ENCODE results near the gene MTMR6. TPM values are rescaled to one million over a fixed set of nuclear protein-coding genes. Genes with fewer than 3 reads are reported as not detected.

The MTMR6 gene
- total RNA-seq, 4 donors from 2014 or later, result 17.5 to 25.1 (median 21.7) TPM

- ATAC-seq (no peak), DNase-seq (no peak)
- in situ Hi-C loops (cut with MboI; ENCODE audit: low sequenced_read_pairs in 4 of 4), result no loop called here
- H3K4me3 ChIP-seq, result no peak overlapping the region
- intact Hi-C loops (cut with DNase I; ENCODE audit: low total_unique reads), result no loop called here
- peaks cover 0 to 3% (median 0%) of the 10 kb centered on the region in 3 donors for H3K27me3 ChIP-seq
- H3K27ac ChIP-seq, result no peak overlapping the region
- TF ChIP-seq CTCF (IDR thresholded peaks at IDR 0.05 in 4 of 5, conservative IDR thresholded peaks at IDR 0.05 in 1 of 5) (no peak), POLR2A (IDR thresholded peaks at IDR 0.05) (no peak)
- no peaks in the 10 kb centered on the region for H3K9me3 ChIP-seq
- H3K36me3 ChIP-seq, result no peaks in the 10 kb centered on the region
- no peaks in the 10 kb centered on the region for H3K4me1 ChIP-seq
Measured at GRCh38 chr13:25196971-25197370, 90.3 kb downstream of the MTMR6 start.

Other genes with a start within 250 kb of the MTMR6 start
- not detected for gene PABPC3, start 191.4 kb downstream of the MTMR6 start, total RNA-seq
- gene AMER2, start 115.2 kb downstream of the MTMR6 start, total RNA-seq, result under 1 TPM in 3 of 4 donors, not detected in 1; 0.10 to 0.87 (median 0.27) TPM
- 10 to 100 TPM; 39.9 to 65.6 (median 56.9) TPM for gene NUP58, start 14.1 kb upstream of the MTMR6 start, total RNA-seq
- not detected for gene ATP8A2, start 84.5 kb upstream of the MTMR6 start, total RNA-seq